Endometrial microvascular endothelial cells (primary cell): ENCODE data around the gene L3MBTL3. TPM values are rescaled to one million over a fixed set of nuclear protein-coding genes. Genes with fewer than 3 reads are reported as not detected.

Experiments used
- in situ Hi-C: cut with HindIII; loops from 2 replicates; pipeline ENCODE4 v1.10.0; 2017; ENCODE audit warnings: low sequenced_read_pairs, low pct_unique_long_range_greater_than_20kb; ENCODE audit errors: inconsistent ontology term
- total RNA-seq: library from RNA; depleted of rRNA; stranded (reverse); fragments of >200 nt; gene quantifications from one replicate; pipeline ENCODE4 v1.2.3, GENCODE V29; 2015; ENCODE audit errors: inconsistent ontology term

L3MBTL3 gene
- total RNA-seq, 1 donor from 2014 or later, result 9.0 TPM

GRCh38 chr6:130020073-130020906 is 1.9 kb downstream of the L3MBTL3 start:
- in situ Hi-C loops, result loop anchor here (25.0 kb wide), 1 partner anchor 433 kb away; no protein-coding TSS in a partner anchor

- in situ Hi-C loops, result loop anchor here (25.0 kb wide), 1 partner anchor 434 kb away; no protein-coding TSS in a partner anchor
These were observed 2.7 kb downstream of the L3MBTL3 start for GRCh38 chr6:130020907-130021629.

GRCh38 chr6:130026859-130027258 is 8.5 kb downstream of the L3MBTL3 start:
- in situ Hi-C loops, result no loop called here

- in situ Hi-C loops, result no loop called here
These were observed 9.6 kb downstream of the L3MBTL3 start for GRCh38 chr6:130027948-130028347.

GRCh38 chr6:130029163-130029562 is 10.8 kb downstream of the L3MBTL3 start:
- in situ Hi-C loops, result no loop called here

GRCh38 chr6:130032758-130033340 is 14.5 kb downstream of the L3MBTL3 start:
- in situ Hi-C loops, result no loop called here

GRCh38 chr6:130033949-130034348 is 15.6 kb downstream of the L3MBTL3 start:
- in situ Hi-C loops, result no loop called here

GRCh38 chr6:130034378-130035146 is 16.2 kb downstream of the L3MBTL3 start:
- in situ Hi-C loops, result no loop called here

GRCh38 chr6:130035211-130035610 is 16.8 kb downstream of the L3MBTL3 start:
- in situ Hi-C loops, result no loop called here

- in situ Hi-C loops, result no loop called here
These were observed 18.9 kb downstream of the L3MBTL3 start for GRCh38 chr6:130037207-130037811.

GRCh38 chr6:130041594-130041993 is 23.2 kb downstream of the L3MBTL3 start:
- in situ Hi-C loops, result no loop called here

- in situ Hi-C loops, result no loop called here
These were observed 25.0 kb downstream of the L3MBTL3 start for GRCh38 chr6:130043344-130043743.

- in situ Hi-C loops, result no loop called here
These were observed 27.2 kb downstream of the L3MBTL3 start for GRCh38 chr6:130045622-130046021.

- in situ Hi-C loops, result no loop called here
These were observed 28.3 kb downstream of the L3MBTL3 start for GRCh38 chr6:130046671-130047070.

GRCh38 chr6:130047088-130047995 is 29.0 kb downstream of the L3MBTL3 start:
- in situ Hi-C loops, result no loop called here

GRCh38 chr6:130050230-130050629 is 31.8 kb downstream of the L3MBTL3 start:
- in situ Hi-C loops, result no loop called here

- in situ Hi-C loops, result no loop called here
These were observed 36.3 kb downstream of the L3MBTL3 start for GRCh38 chr6:130054725-130055124.

GRCh38 chr6:130055271-130055670 is 36.9 kb downstream of the L3MBTL3 start:
- in situ Hi-C loops, result no loop called here
